HG02973 (cell line): ENCODE measurements around the gene CTDSPL.

Experiments used
- ATAC-seq: cut with Tn5 transposase; IDR thresholded peaks from one replicate; pipeline ENCODE4 v1.9.1; 2021; ENCODE audit warnings: moderate library complexity; ENCODE audit not compliant: unreplicated experiment

The CTDSPL gene

DNA sequence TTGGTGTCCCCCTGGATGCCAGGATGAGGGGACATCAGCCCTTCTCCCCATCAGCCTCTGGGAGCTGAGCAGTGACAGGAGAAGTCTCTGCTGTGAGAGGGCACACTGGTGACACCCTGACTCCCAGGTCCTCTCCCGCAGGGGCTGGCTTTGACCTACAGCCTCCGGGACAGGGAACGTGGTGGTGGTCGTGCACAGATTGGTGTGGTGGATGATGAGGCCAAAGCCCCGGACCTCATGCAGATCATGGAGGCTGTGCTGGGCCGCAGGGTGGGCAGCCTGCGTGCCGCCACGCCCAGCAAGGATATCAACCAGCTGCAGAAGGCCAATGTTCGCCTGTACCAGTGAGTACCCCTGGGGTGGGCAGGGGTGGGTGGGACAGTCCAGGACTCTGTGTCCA, 135.7 kb downstream of the CTDSPL start:
- no peak for ATAC-seq

DNA sequence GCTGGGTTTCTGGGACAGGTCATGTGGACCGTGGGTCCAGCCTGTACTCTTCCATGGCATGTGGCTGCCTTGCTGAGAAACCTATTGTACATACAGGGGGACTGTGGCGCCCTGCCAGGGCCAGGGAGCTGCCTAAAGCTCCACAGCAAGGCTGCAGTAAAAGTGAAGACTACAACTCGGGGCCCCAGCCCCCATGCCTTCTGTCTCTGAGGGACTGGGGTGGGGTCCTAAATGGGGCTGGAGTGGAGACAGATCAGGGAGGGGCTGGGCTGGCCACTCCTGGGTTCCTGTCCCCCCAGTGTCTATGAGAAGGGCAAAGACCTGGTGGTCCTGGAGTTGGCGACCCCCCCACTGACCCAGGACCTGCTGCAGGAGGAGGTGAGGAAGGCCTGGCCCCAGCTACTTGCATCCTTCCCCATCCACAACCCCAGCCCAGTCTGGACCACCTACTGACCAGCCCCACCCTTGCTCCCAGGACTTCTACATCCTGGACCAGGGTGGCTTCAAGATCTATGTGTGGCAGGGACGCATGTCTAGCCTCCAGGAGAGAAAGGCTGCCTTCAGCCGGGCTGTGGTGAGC, 136.2 kb downstream of the CTDSPL start:
- ATAC-seq: no peak

DNA sequence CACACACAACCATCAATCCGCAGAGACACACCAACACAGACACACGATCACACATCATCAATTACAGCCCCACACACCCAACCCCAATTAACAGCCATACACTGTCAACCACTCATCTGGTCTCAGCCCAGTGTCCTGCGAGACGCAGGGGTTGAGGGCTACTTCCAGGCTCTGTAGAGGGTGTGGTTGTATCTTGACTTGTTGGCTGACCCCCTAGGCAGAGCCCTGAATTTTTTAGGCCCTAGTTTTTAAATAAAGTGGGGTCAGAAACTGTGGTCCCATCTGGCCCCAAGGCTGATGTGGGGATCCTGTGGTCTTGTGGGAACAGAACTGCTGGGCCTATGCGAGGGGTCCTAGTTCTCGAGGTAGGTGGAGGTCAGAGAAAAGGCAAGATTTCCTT, 138.2 kb downstream of the CTDSPL start:
- no peak for ATAC-seq

DNA sequence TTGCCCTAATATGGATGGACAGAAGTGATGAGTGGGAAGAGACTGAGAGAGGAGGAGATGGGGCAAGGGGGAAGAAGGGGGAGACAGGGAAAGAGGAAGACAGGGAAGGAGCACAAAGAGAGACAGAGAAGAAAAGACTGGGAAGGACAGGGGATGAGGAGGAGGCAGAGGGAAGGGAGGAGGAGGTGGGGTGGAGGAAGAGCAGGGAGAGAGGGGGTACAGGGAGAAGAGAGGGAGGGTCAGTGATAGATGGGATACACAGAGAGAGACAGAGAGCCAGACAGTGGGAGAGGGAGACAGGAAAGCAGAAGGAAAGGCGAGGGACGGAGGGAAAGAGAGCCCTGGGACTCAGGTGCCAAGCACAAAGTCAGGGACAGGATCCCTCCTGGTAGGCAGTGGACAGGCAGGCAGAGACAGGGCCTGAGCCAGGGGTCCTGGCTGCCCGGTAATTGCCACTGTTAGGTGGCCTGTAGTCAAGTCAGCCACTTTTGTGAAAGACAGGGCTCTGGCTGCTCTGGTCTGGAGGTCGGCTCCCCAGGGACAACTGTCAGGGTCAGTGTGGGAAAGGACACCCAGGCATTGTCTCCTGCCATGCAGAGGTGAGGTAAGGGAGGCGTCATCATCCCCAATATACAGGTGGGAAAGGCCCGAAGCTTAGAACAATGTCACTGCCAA, 138.7 kb downstream of the CTDSPL start:
- no peak for ATAC-seq

DNA sequence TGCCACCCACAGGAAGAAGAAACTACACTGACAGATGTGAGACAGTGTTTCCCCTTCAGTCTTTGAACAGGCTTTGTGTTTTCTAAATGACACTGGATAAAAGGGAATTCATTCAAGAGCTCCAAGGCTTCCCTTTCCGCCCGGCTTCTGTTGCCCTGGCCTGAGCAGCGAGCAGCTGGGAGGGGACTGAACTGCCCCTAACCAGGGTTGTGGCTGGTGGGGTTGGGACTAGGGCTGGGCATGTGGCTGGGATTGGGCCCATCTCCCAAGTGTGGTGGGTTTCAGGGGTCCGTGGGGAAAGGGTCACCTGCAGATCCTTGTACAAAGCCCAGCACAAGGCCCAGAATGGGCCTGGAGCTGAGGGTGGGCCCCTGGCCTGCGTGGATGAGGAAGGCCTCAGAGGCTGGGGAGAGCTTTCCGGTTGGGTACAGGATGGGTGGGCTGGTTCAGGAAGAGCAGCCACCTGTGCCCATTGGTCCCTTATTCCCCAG, 139.3 kb downstream of the CTDSPL start:
- no peak for ATAC-seq

DNA sequence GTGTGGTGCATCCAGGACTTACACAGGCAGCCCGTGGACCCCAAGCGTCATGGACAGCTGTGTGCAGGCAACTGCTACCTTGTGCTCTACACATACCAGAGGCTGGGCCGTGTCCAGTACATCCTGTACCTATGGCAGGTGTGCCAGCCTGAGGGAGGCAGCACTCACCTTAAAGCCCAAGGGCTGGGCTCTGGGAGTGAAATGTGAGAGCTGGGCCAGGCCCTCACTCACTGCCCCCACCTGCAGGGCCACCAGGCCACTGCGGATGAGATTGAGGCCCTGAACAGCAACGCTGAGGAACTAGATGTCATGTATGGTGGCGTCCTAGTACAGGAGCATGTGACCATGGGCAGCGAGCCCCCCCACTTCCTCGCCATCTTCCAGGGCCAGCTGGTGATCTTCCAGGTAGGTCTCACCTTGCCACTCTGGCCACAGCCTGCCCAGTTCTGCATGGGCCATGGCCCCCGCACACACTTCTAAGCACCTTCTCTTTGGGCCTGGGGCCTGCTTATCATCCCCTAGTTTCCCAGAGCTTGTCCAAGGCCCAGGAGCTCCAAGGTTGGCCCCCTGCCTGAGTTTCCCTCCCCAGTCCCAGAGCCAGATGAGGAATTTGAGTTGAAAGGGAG, 139.9 kb downstream of the CTDSPL start:
- no peak for ATAC-seq

DNA sequence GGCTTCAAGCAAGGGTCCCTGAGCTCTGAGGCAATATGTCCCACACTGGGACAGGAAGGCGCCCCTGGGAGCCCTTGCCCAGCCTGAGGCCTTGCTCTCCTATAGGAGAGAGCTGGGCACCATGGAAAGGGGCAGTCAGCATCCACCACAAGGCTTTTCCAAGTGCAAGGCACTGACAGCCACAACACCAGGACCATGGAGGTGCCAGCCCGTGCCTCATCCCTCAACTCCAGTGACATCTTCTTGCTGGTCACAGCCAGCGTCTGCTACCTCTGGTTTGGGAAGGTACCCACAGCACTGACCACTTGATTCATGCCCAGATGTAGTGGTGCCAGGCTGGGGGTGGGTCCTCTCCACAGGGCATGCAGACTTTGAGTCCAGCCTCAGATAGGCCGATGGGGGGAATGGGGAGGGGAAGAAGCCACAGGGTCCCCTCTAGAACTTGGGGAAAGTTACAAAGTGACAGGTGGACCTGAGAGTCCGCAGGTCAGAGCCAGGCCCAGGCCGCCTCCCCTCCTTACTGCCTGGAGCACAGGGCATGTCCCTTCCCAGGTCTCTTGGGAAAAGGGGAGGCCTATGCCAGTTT, 140.7 kb downstream of the CTDSPL start:
- ATAC-seq: no peak

DNA sequence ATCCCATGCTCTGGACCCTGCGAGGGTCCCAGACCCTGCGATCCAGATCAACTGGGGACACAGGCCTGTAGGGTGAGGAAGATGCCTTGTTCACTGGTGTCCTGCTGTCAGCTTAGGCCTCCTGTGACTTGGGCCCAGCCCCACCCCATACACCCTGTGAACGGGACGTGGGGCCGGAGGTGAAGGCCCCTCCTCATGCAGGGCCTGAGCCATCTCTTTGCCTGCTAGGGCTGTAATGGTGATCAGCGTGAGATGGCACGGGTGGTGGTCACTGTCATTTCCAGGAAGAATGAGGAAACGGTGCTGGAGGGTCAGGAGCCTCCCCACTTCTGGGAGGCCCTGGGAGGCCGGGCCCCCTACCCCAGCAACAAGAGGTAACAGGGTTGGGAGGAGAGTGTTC, 141.3 kb downstream of the CTDSPL start:
- ATAC-seq: no peak

DNA sequence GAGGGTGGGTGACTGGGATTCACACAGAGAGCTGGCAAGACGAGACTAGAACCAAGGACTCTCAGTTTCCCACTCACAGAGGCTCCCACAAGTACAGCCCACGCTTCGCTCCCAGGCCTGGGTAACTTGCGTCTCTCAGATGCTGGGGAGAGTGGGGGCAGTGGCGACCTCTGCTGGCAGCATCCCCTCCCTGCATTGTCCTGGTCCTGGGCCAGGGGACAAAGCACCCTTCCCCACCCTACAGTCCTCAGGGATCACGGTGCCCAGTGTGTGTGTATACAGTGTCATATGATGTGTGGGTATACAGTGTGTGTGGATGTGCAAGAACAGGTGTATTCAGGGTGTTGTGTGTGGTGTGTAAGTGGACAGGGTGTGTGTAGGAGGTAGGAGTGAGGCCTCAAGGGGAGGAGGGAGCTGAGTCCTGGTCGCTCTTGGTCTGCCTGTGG, 141.7 kb downstream of the CTDSPL start:
- no peak for ATAC-seq

DNA sequence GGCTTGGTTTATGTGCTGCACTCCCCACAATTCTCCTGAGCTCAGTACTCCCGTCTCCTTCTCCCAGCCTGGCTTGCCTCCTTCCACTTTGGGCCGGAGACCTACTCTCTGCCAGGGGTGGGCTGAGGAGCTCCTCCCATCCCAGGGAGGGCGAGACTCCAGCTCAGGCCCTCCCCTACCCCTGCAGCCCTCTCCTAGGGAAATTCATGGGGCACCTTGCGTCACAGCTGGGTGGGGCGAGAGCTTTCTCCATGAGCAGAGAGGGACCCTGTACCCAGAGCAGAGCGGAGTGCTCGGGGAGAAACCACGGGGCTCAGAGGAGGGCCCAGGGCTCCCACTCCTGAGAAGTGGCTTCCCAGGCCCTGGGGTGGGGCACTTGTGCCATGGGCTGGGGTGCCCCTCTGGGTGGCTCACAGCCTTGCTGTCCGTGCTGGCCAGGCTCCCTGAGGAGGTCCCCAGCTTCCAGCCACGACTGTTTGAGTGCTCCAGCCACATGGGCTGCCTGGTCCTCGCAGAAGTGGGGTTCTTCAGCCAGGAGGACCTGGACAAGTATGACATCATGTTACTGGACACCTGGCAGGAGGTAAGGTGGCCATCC, 142.2 kb downstream of the CTDSPL start:
- no peak for ATAC-seq

DNA sequence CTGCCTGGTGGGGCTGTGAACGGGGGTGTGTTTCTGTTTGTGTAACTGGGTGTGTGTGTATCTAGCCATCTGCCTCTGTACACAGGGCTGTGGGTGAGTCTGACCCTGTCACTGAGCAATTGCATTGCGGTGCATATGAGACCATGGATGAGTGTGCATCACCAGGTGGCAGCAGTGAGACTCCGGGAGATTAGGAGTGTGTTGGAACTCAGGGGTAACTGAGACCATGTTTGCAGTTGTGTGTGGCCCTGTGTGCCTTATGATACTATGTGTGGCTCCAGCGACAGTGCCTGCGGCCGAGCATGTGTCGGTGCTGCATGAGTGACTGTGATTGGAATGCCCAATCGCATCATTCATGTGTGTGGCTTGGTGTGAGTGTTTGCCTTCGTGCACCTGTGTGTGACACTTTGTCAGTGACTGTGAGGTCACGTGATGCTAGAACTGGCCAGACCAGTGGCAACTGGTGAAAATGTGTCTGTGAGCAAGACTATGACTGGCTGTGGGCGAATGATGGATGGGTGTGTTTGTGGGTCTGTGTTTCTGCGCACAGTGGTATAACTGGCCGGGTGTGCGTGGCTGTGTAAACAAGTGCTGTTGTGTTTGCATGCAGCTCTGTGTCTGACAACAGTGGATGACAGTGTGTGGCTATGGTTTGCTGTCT, 142.9 kb downstream of the CTDSPL start:
- ATAC-seq: no peak

DNA sequence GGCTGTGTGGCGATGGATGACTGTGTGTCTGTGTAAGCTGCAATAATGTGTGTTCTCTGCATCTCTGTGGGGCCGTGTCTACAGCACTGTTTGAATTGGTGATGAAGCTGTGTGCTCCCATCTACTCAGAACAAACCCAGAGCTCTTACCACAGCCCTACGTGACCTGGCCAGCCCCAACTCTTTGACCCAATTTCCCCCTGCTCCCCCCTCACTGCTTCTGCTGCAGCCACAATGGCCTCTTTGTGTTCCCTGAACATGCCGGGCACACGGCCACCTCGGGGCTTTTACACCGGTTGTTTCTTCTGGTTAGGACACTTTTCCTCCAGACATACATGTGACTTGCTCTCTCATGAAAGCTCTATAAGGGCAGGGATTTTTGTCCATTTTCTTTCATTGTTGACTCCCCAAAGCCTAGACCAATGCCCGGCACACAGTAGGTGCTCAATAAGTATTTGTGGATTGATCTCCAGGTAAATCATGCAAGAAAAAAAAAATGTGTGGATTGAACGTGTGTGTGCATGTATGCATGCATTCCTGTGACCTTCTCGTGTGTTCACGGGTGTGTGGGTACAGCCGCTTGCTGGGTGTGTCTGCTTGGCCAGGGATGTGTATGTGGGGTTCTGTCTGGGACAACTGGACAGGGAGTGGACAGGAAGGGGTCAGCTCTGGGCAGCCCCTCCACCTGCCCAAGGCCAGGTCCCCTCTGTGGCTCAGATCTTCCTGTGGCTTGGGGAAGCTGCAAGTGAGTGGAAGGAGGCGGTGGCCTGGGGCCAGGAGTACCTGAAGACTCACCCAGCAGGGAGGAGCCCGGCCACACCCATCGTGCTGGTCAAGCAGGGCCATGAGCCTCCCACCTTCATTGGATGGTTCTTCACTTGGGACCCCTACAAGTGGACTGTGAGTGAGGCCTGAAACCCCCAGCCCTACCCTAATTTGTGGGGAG, 143.7 kb downstream of the CTDSPL start:
- no peak for ATAC-seq

DNA sequence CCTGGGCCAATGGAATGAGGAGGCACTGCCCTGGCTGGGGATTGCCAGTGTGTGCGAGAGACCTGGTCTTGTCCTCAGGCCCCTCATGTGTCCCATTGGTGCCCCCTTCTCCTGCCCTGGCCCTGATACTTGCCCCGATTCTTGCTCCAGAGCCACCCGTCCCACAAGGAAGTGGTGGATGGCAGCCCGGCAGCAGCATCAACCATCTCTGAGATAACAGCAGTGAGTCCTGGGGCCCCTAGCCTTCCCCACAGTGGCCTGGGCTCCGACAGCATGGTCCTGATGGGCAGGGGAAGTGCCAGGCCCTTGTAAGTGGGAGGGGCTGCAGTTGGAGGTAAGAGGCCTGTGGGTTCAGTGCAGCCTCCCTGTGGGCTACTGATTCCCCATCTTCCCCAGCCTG, 144.4 kb downstream of the CTDSPL start:
- ATAC-seq: no peak

DNA sequence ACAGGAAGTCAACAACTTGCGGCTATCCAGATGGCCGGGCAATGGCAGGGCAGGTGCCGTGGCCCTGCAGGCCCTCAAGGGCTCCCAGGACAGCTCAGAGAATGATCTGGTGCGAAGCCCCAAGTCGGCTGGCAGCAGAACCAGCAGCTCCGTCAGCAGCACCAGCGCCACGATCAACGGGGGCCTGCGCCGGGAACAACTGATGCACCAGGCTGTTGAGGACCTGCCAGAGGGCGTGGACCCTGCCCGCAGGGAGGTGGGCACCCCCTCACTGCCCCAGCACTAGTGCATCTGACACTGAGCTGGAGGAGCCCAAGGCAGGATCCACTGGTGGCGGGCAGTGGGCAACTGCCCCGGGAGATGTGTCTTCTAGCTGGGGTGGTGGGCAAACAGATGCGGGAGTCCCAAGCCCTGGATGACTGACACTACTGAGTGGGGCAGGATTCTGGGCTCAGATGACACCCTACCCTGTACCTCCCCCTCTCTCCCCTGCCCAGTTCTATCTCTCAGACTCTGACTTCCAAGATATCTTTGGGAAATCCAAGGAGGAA, 144.8 kb downstream of the CTDSPL start:
- ATAC-seq: no peak

DNA sequence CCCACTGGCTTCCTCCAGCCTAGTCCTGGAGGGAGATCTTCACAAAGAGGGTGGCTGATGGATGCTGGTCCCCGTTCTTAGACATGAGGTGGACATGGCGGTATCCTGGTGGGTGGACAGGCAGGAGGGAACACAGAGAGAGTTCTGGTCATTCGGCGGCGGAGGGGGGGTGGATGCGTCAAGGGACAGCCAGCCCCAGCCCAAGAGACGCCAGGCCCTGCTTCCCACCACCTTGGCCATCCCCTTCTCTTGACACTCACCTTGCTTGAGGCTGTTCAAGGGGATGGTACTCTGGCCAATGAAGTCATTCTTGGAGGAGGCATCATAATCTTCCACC, 146.0 kb downstream of the CTDSPL start:
- ATAC-seq: no peak

DNA sequence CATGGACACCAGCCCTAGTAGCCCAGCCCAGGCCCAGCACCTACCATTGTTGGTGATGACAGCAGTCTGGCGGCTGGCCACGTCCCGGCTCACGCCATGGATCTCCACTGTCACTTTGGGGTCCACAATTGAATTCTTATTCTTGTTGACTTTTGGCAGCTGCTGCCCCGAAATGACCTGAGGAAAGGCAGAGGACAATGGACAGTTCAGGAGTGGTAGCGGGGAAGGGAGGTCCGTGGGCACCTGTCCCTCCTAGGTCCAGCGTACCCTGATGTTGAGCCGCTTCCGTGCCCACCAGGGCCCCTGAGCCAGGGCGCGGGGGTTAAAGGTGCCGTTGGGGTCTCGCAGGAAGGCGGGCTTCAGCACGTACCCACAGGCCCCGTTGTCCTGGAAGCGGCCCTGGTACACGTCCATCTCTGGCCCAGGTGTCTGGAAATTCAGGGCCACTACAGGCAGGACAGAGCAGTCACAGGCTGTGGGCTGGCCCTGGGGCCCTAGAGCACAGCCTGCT, 146.6 kb downstream of the CTDSPL start:
- no peak for ATAC-seq

DNA sequence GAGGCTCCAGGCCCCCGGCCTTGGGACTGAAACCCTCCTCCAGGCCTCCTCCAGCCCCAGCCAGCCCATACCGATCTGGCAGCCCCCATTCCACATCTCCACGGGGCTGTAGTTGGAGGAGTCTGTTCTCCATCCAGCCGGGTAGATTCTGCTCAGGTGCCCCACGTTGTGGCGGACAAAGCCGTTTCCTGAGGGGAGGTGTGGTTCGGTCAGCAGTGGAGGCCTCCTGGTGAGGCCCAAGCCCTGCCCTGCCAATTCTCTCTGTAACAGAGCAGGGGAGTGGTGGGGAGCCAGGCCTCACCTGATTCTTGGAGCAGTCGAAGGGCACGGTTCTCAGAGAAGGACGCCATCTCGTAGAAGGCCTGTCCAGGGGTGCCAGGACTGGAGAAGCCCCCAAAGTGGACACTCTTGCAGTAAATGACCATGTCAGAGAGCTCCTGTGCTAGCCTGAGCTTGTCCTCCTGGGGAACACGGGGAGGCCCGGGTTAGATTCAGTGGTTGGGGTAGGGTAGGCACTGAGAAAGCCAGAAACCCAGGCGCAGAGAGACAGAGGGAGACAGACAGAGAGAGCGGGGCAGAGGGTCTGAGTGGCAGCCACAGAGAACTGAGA, 147.4 kb downstream of the CTDSPL start:
- no peak for ATAC-seq

DNA sequence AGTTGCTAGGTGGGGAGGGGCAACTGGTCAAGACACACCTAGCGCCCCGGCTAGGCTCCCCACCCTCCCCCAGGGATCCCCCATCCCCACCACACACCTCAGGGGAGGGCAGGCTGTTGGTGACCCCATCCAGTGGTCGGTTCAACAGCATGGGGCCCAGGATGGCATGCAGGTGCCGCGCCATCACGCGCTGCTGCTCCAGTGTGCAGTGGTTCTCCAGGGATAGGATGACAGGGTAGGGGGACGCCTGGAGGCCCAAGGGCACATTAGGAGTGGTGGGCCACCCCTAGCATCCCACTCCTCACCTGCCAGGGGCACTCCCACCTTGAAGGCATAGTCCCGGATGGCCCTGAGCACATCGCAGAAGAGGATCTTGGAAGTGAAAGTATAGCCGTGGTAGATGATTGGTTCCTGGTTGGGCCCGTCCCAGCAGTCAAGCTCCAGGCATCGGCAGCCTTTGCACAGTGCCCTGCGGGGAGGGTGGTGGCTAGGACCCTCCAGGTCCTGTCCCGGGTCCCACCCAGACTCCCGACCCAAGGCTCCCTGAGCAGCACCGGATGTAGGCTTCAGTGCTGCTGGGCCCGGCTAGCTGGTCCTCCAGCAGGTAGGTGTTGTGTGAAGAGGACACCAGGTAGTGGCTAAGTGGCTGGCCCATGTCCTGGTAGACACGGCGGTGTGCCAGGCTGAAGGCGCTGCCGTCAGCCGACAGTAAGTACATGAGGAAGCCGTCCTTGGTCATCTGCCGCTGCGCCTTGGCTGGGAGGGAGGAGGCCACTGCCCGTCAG, 148.3 kb downstream of the CTDSPL start:
- ATAC-seq: no peak
